HG03139 (cell line): ENCODE measurements around the gene ASPSCR1.
A peak's percentile ranks its signal among the peaks of the same experiment; 100 is the strongest.

Experiments used
- ATAC-seq: cut with Tn5 transposase; IDR thresholded peaks from one replicate; pipeline ENCODE4 v1.9.1; 2021; ENCODE audit not compliant: unreplicated experiment

ASPSCR1 gene

GRCh38 chr17:82063424-82064415, 86.3 kb downstream of the ASPSCR1 start:
- no peak for ATAC-seq

GRCh38 chr17:82064433-82065192, 87.2 kb downstream of the ASPSCR1 start:
- ATAC-seq, result no peak

GRCh38 chr17:82065193-82065637, 87.8 kb downstream of the ASPSCR1 start:
- ATAC-seq, result peak; percentile 17

- peak; percentile 44 for ATAC-seq
Observed at GRCh38 chr17:82065638-82066303, 88.3 kb downstream of the ASPSCR1 start, which contains the start of gene DUS1L. Gene DUS1L (minus strand): TSS chr17:82065804. CDS start chr17:82065059, 745 bp downstream.
